HCT116 (cell line): ENCODE measurements around the gene IL1B. TPM values are rescaled to one million over a fixed set of nuclear protein-coding genes. Genes with fewer than 3 reads are reported as not detected.

ENCODE experiments used
- ATAC-seq: fragments of 200-7000 bp; cut with Tn5 transposase; 2 replicates; pipeline ENCODE4 v1.9.1; 2020; ENCODE audit warnings: mild to moderate bottlenecking, moderate library complexity
- BruUV-seq: library from RNA; stranded (reverse); fragments of 400-500 nt; replicated peaks from 2 replicates; lab custom pipeline; 2021; lab: Mats Ljungman, UMichigan
- CTCF ChIA-PET: fragments of 300-600 bp; sonication (Branson Sonifier 250); formaldehyde crosslinking; loops from one replicate; lab custom pipeline; 2021; ENCODE audit warnings: antibody characterized with exemption; lab: Charles Lee
- POLR2A ChIA-PET: fragments of 300-600, 350-600 bp; sonication (Branson Sonifier 250); formaldehyde crosslinking; loops from one replicate; lab custom pipeline; 2021; ENCODE audit warnings: antibody characterized with exemption; lab: Charles Lee
- RAD21 ChIA-PET, 2 experiments: fragments of 300-600 bp; sonication (Branson Sonifier 250); formaldehyde crosslinking; loops; one replicate each; lab custom pipeline; 2023; ENCODE audit warnings: low total read pairs in 2 of 2; ENCODE audit not compliant: uncharacterized antibody in 2 of 2, unreplicated experiment in 2 of 2, low non-redundant PET in 1 of 2; lab: Charles Lee
- DNase-seq: peaks from one replicate; pipeline ENCODE4 v3.0.0-alpha.2; 2010; ENCODE audit warnings: low read depth, low spot score
- H2AFZ ChIP-seq: fragments of 200-600 bp; shearing (Covaris generic), sonication (generic); 2 replicates; pipeline ENCODE4 v1.6.1; 2017; ENCODE audit warnings: low read depth, mixed run types, mixed read lengths, antibody characterized with exemption, low read length; ENCODE audit not compliant: poor library complexity, severe bottlenecking
- H3K27ac ChIP-seq: 2 replicates; pipeline ENCODE4 v1.5.1; 2012; ENCODE audit warnings: low read depth, low read length
- H3K27me3 ChIP-seq: fragments of 200-600 bp; sonication (generic); 2 replicates; pipeline ENCODE4 v1.6.1; 2016; ENCODE audit warnings: mixed run types, low read length, mixed read lengths; ENCODE audit not compliant: insufficient read depth
- H3K36me3 ChIP-seq, 2 experiments: fragments of 200-500 bp in 1 of 2; fragments of 200-600 bp in 1 of 2; sonication (Bioruptor generic) in 1 of 2; sonication (generic) in 1 of 2; 2 replicates each; pipeline versions ENCODE4 v1.5.1 to v1.6.1; 2014 to 2016; ENCODE audit warnings: low read length in 2 of 2, inconsistent platforms in 1 of 2, mixed read lengths in 1 of 2, mixed run types in 1 of 2; ENCODE audit not compliant: insufficient read depth in 2 of 2, control insufficient read depth in 1 of 2
- H3K4me1 ChIP-seq, 2 experiments: fragments of 200-600 bp in 1 of 2; sonication (generic) in 1 of 2; 2 replicates each; pipeline versions ENCODE4 v1.5.1 to v1.6.1; 2012 to 2017; ENCODE audit warnings: low read length in 2 of 2, inconsistent platforms in 1 of 2, mild to moderate bottlenecking in 1 of 2, mixed read lengths in 1 of 2, mixed run types in 1 of 2, moderate library complexity in 1 of 2; ENCODE audit not compliant: insufficient read depth in 2 of 2, control insufficient read depth in 1 of 2
- H3K4me2 ChIP-seq: fragments of 200-600 bp; sonication (generic); 2 replicates; pipeline ENCODE4 v1.6.1; 2017; ENCODE audit warnings: mixed run types, low read length, mixed read lengths
- H3K4me3 ChIP-seq, 2 experiments: fragments of 200-600 bp in 1 of 2; sonication (generic) in 1 of 2; replicated peaks in 1 of 2; 2 replicates each; pipeline ENCODE4 v1.5.1; 2011 to 2016; ENCODE audit warnings: low read length in 2 of 2, control low read depth in 1 of 2, low read depth in 1 of 2, mild to moderate bottlenecking in 1 of 2, mixed read lengths in 1 of 2, mixed run types in 1 of 2
- H3K79me2 ChIP-seq: fragments of 200-600 bp; sonication (generic); 2 replicates; pipeline ENCODE4 v1.6.1; 2017; ENCODE audit warnings: mild to moderate bottlenecking, mixed run types, low read length, moderate library complexity, mixed read lengths; ENCODE audit not compliant: insufficient read depth
- H3K9ac ChIP-seq: fragments of 200-600 bp; sonication (generic); 2 replicates; pipeline ENCODE4 v1.6.1; 2016; ENCODE audit warnings: low read length, mixed read lengths
- H3K9me2 ChIP-seq: fragments of 200-600 bp; sonication (generic), shearing (Covaris generic); 2 replicates; pipeline ENCODE4 v1.6.1; 2017; ENCODE audit warnings: mixed run types, mild to moderate bottlenecking, moderate library complexity; ENCODE audit not compliant: insufficient read depth
- H3K9me3 ChIP-seq, 2 experiments: fragments of 200-500 bp in 1 of 2; fragments of 200-600 bp in 1 of 2; sonication (Bioruptor generic) in 1 of 2; sonication (generic) in 1 of 2; 2 replicates each; pipeline ENCODE4 v1.6.1; 2014 to 2017; ENCODE audit warnings: low read length in 2 of 2, mixed read lengths in 2 of 2, inconsistent platforms in 1 of 2, low read depth in 1 of 2, mild to moderate bottlenecking in 1 of 2, mixed run types in 1 of 2, moderate library complexity in 1 of 2; ENCODE audit not compliant: control insufficient read depth in 1 of 2, insufficient read depth in 1 of 2
- H4K20me1 ChIP-seq: fragments of 200-600 bp; sonication (generic), shearing (Covaris generic); 2 replicates; pipeline ENCODE4 v1.6.1; 2017; ENCODE audit warnings: mixed run types, mild to moderate bottlenecking, moderate library complexity; ENCODE audit not compliant: insufficient read depth
- EZH2 ChIP-seq: fragments of 200-600 bp; sonication (generic); IDR thresholded peaks from 2 replicates; pipeline ENCODE4 v1.6.1; 2017; ENCODE audit warnings: antibody characterized with exemption, mixed run types
- FOSL1 ChIP-seq: IDR thresholded peaks from 2 replicates; pipeline ENCODE4 v1.6.1; 2012; ENCODE audit warnings: low read depth
- POLR2AphosphoS5 ChIP-seq: IDR thresholded peaks from 2 replicates; pipeline ENCODE4 v1.6.1; 2011; ENCODE audit warnings: mild to moderate bottlenecking, low read depth, low read length, moderate library complexity
- REST ChIP-seq: IDR thresholded peaks from 2 replicates; pipeline ENCODE4 v1.6.1; 2012; ENCODE audit warnings: low read depth
- YY1 ChIP-seq: IDR thresholded peaks from 2 replicates; pipeline ENCODE4 v1.6.1; 2011; ENCODE audit warnings: low read length, low read depth, moderate library complexity, mild to moderate bottlenecking; ENCODE audit not compliant: insufficient replicate concordance; ENCODE audit errors: extremely low read depth
- ZNF274 ChIP-seq: fragments of 200-500 bp; sonication (Bioruptor generic); IDR thresholded peaks from 2 replicates; pipeline ENCODE4 v1.6.1; 2014; ENCODE audit warnings: mild to moderate bottlenecking, low read depth, low read length, inconsistent platforms
- intact Hi-C: fragments of 100-400 bp; cut with micrococcal nuclease; formaldehyde crosslinking; loops from 2 replicates; pipeline ENCODE4 v1.10.0; 2022
- total RNA-seq: library from RNA; stranded (reverse); gene quantifications from one replicate; pipeline ENCODE4 v1.2.1, GENCODE V29; 2021; ENCODE audit not compliant: unreplicated experiment
- TF ChIP-seq, protein P1 (sequence below): IDR thresholded peaks from 2 replicates; pipeline ENCODE4 v1.6.1; 2011; ENCODE audit warnings: mild to moderate bottlenecking, low read length, moderate library complexity; ENCODE audit not compliant: insufficient replicate concordance; ENCODE audit errors: extremely low read depth

The IL1B gene
- total RNA-seq, 1 experiment from 2014 or later = not detected

- TF ChIP-seq, protein P1, sequence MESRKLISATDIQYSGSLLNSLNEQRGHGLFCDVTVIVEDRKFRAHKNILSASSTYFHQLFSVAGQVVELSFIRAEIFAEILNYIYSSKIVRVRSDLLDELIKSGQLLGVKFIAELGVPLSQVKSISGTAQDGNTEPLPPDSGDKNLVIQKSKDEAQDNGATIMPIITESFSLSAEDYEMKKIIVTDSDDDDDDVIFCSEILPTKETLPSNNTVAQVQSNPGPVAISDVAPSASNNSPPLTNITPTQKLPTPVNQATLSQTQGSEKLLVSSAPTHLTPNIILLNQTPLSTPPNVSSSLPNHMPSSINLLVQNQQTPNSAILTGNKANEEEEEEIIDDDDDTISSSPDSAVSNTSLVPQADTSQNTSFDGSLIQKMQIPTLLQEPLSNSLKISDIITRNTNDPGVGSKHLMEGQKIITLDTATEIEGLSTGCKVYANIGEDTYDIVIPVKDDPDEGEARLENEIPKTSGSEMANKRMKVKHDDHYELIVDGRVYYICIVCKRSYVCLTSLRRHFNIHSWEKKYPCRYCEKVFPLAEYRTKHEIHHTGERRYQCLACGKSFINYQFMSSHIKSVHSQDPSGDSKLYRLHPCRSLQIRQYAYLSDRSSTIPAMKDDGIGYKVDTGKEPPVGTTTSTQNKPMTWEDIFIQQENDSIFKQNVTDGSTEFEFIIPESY = no peak
Observed at GRCh38 chr2:112841295-112842044, 4.9 kb upstream of the IL1B start (continued).

DNA sequence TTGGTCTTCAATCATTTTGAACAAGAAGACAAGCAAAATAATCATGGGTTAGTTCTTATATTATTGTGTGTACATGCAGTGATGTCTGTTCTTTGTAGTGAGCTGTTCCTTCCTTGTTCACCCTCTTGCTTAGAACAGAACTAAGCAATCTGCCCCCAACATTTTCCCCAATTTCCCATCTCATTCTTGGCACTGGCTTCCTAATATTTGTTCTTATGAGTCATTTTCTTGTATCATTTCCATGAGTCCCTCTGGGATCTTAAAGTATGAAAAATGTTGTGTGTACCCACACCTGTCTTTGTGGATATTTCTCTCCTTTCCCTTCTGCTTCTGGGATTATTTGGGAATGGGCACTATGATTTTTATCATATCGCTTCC is 3.5 kb upstream of the IL1B start:
- no peak for DNase-seq
- no peak for ATAC-seq
- Histone ChIP-seq H3K36me3 (no peaks in the 10 kb centered on the region), H3K4me1 (no peaks in the 10 kb centered on the region), H3K4me2 (no peak overlapping the region), H3K9me2 (no peaks in the 10 kb centered on the region), H2AFZ (no peak overlapping the region), H3K9me3 (no peaks in the 10 kb centered on the region), H3K27me3 (peaks cover 23% of the 10 kb centered on the region), H3K27ac (no peak overlapping the region), H4K20me1 (no peaks in the 10 kb centered on the region), H3K79me2 (no peaks in the 10 kb centered on the region), H3K9ac (no peak overlapping the region), H3K4me3 (no peak overlapping the region)
- no peak for TF ChIP-seq FOSL1
- no peak for TF ChIP-seq POLR2AphosphoS5
- no peak for TF ChIP-seq EZH2
- no peak for TF ChIP-seq REST
- TF ChIP-seq YY1 = no peak
- TF ChIP-seq ZNF274 = no peak
- no TSS peak for BruUV-seq
- intact Hi-C loops = no loop called here
- ChIA-PET RAD21 (no interaction called here), POLR2A (no interaction called here), CTCF (no interaction called here)
